Smooth muscle cell (in vitro differentiated cells): ENCODE data around the gene PNN. TPM values are rescaled to one million over a fixed set of nuclear protein-coding genes. Genes with fewer than 3 reads are reported as not detected.
"Not testable (repeated sequence)": the region's sequence is repeated elsewhere in the genome, so short reads cannot be mapped to it uniquely, and the experiment has no call there.

Experiments
- DNase-seq: peaks from one replicate; lab custom pipeline; 2025; ENCODE audit not compliant: unreplicated experiment; lab: John Stamatoyannopoulos, UW
- H2AFZ ChIP-seq: fragments of 200-600 bp; sonication (generic); 2 replicates; pipeline ENCODE4 v1.6.0; 2016; ENCODE audit warnings: antibody characterized with exemption, low read depth, mild to moderate bottlenecking
- H3F3A ChIP-seq: fragments of 200-600 bp; sonication (generic); 2 replicates; pipeline ENCODE4 v1.6.0; 2017; ENCODE audit warnings: antibody characterized with exemption, low read depth
- H3K27ac ChIP-seq: fragments of 200-600 bp; sonication (generic); 2 replicates; pipeline ENCODE4 v1.5.1; 2016; ENCODE audit warnings: low read depth, mild to moderate bottlenecking
- H3K27me3 ChIP-seq: fragments of 200-600 bp; sonication (generic); 2 replicates; pipeline ENCODE4 v1.6.1; 2016; ENCODE audit warnings: low read depth, mild to moderate bottlenecking
- H3K36me3 ChIP-seq: fragments of 200-600 bp; sonication (generic); 2 replicates; pipeline ENCODE4 v1.5.1; 2016; ENCODE audit warnings: low read depth
- H3K4me1 ChIP-seq: fragments of 200-600 bp; sonication (generic); 2 replicates; pipeline ENCODE4 v1.5.1; 2016; ENCODE audit warnings: low read depth
- H3K4me2 ChIP-seq: fragments of 200-600 bp; sonication (generic); 2 replicates; pipeline ENCODE4 v1.6.0; 2016; ENCODE audit warnings: mild to moderate bottlenecking
- H3K4me3 ChIP-seq: fragments of 200-600 bp; sonication (generic); 2 replicates; pipeline ENCODE4 v1.5.1; 2016; ENCODE audit warnings: mild to moderate bottlenecking
- H3K79me2 ChIP-seq: fragments of 200-600 bp; sonication (generic); 2 replicates; pipeline ENCODE4 v1.6.0; 2016; ENCODE audit warnings: low read depth, mild to moderate bottlenecking
- H3K9ac ChIP-seq: fragments of 200-600 bp; sonication (generic); 2 replicates; pipeline ENCODE4 v1.6.0; 2016; ENCODE audit warnings: low read depth
- H3K9me3 ChIP-seq: fragments of 200-600 bp; sonication (generic); replicated peaks from 2 replicates; pipeline ENCODE4 v1.5.1; 2016; ENCODE audit warnings: low read depth
- H4K20me1 ChIP-seq: fragments of 200-600 bp; sonication (generic); 2 replicates; pipeline ENCODE4 v1.6.0; 2016; ENCODE audit warnings: low read depth
- WGBS: methylation state at CpG from one replicate; pipeline ENCODE4 v1.1.7; 2016; ENCODE audit warnings: low lambda C conversion rate; 5-methylcytosine and 5-hydroxymethylcytosine counted together
- polyA plus RNA-seq: library from polyadenylated mRNA; unstranded; fragments of >200 nt; fragmentation: Nextera tagmentation; extraction: Ambion mirVana; gene quantifications from 2 replicates; pipeline ENCODE4 v1.2.1, GENCODE V29; 2016
- total RNA-seq: library from RNA; depleted of rRNA; stranded (reverse); fragments of >200 nt; gene quantifications from 2 replicates; pipeline ENCODE4 v1.2.3, GENCODE V29; 2014
- TF ChIP-seq, protein P1 (sequence below): fragments of 200-600 bp; sonication (generic); IDR thresholded peaks from 2 replicates; pipeline ENCODE4 v1.5.1; 2017; ENCODE audit warnings: borderline replicate concordance, mild to moderate bottlenecking, antibody characterized with exemption; ENCODE audit not compliant: insufficient read depth, poor library complexity, severe bottlenecking

PNN gene
- total and polyA plus RNA-seq, 2 experiments from 2014 or later = 26.0 to 30.7 TPM

GRCh38 chr14:39219075-39219499 lies 44.0 kb downstream of the PNN start:
- H3K4me3 ChIP-seq = no peak overlapping the region
- TF ChIP-seq, protein P1, sequence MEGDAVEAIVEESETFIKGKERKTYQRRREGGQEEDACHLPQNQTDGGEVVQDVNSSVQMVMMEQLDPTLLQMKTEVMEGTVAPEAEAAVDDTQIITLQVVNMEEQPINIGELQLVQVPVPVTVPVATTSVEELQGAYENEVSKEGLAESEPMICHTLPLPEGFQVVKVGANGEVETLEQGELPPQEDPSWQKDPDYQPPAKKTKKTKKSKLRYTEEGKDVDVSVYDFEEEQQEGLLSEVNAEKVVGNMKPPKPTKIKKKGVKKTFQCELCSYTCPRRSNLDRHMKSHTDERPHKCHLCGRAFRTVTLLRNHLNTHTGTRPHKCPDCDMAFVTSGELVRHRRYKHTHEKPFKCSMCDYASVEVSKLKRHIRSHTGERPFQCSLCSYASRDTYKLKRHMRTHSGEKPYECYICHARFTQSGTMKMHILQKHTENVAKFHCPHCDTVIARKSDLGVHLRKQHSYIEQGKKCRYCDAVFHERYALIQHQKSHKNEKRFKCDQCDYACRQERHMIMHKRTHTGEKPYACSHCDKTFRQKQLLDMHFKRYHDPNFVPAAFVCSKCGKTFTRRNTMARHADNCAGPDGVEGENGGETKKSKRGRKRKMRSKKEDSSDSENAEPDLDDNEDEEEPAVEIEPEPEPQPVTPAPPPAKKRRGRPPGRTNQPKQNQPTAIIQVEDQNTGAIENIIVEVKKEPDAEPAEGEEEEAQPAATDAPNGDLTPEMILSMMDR = no peak
- no peaks in the 10 kb centered on the region for H3K36me3 ChIP-seq
- no peaks in the 10 kb centered on the region for H4K20me1 ChIP-seq
- no peaks in the 10 kb centered on the region for H3K4me1 ChIP-seq
- WGBS = 78% methylated on average over 3 of the region's 3 CpGs
- no peak overlapping the region for H3K4me2 ChIP-seq
- H3K27ac ChIP-seq = no peak overlapping the region
- H3K9me3 ChIP-seq = no peaks in the 10 kb centered on the region
- H2AFZ ChIP-seq = no peak overlapping the region
- no peak overlapping the region for H3K9ac ChIP-seq
- no peaks in the 10 kb centered on the region for H3K79me2 ChIP-seq
- no peak for DNase-seq
- no peaks in the 10 kb centered on the region for H3K27me3 ChIP-seq
- no peaks in the 10 kb centered on the region for H3F3A ChIP-seq

- H3K27ac ChIP-seq, H3K9ac ChIP-seq, H3K4me2 ChIP-seq, H3F3A ChIP-seq, H4K20me1 ChIP-seq, H3K4me3 ChIP-seq, H3K36me3 ChIP-seq, H2AFZ ChIP-seq, H3K9me3 ChIP-seq, H3K27me3 ChIP-seq, DNase-seq, H3K79me2 ChIP-seq, H3K4me1 ChIP-seq: not testable (repeated sequence)
- WGBS = 96% methylated on average over 1 of the region's 1 CpG
These were observed 45.4 kb downstream of the PNN start for GRCh38 chr14:39220473-39220872.

DNA sequence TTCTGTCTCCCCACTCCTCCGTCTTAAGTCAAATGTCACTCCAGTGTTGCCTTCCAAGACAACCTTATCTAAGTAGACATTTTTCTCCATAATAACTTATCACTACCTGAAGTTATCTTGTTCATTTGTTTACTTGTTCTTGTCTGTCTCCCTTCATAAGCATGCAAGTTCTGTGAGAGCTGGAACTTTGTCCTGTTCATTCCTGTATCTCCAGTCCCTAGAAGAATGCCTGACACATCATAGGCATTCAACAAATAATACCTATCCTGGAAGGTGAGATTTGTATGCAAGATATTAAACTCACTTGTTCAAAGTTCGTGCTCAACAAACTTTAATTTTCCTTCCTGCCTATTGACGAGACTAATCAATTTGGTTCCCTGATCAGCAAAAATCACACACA lies 53.0 kb downstream of the PNN start:
- Histone ChIP-seq H3K9me3 (no peaks in the 10 kb centered on the region), H3K4me2 (no peak overlapping the region), H3F3A (no peaks in the 10 kb centered on the region), H3K27ac (no peak overlapping the region), H3K9ac (no peak overlapping the region), H3K79me2 (no peaks in the 10 kb centered on the region), H3K27me3 (no peaks in the 10 kb centered on the region), H4K20me1 (no peaks in the 10 kb centered on the region), H3K4me1 (no peaks in the 10 kb centered on the region), H2AFZ (no peak overlapping the region), H3K4me3 (no peak overlapping the region), H3K36me3 (no peaks in the 10 kb centered on the region)
- no peak for DNase-seq
- WGBS = 93% methylated on average over 3 of the region's 3 CpGs
- TF ChIP-seq, protein P1 = no peak

- Histone ChIP-seq H3F3A (no peaks in the 10 kb centered on the region), H2AFZ (peak overlapping the region; percentile 66), H3K27me3 (no peaks in the 10 kb centered on the region), H3K79me2 (no peaks in the 10 kb centered on the region), H3K4me2 (no peak overlapping the region), H3K4me1 (no peaks in the 10 kb centered on the region), H3K36me3 (no peaks in the 10 kb centered on the region), H3K4me3 (peak overlapping the region; percentile 1), H3K27ac (peak overlapping the region; percentile 53), H3K9ac (no peak overlapping the region), H3K9me3 (no peaks in the 10 kb centered on the region), H4K20me1 (no peaks in the 10 kb centered on the region)
- WGBS = 77% methylated on average over 11 of the region's 11 CpGs
- TF ChIP-seq, protein P1 = no peak
- no peak for DNase-seq
These were observed 53.6 kb downstream of the PNN start for GRCh38 chr14:39228509-39229221.
